GM19395 (cell line): ENCODE measurements around the gene KCNMA1.

Source experiments
- ATAC-seq: cut with Tn5 transposase; IDR thresholded peaks from one replicate; pipeline ENCODE4 v1.9.1; 2021; ENCODE audit warnings: mild to moderate bottlenecking, moderate library complexity; ENCODE audit not compliant: unreplicated experiment

The KCNMA1 gene

DNA sequence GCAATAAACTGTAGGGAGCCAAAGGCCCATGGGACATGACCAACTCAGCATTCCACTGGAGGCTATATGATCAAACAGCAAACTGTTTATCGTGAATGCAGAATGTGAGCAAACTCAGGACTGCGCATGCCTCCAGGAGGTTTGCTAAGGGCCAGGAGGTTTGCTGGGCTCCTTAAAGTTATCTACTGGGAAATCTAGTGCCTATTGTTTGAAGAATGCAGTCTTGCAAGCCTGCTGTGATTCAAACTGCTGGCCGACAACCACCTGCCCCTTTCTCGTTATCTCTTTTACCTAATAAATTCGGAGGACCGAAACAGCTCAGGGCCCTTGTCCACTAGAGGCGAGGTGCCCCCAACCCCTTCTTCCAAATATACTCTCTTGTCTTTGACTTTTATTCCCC lies 404.1 kb downstream of the KCNMA1 start:
- ATAC-seq, result no peak

DNA sequence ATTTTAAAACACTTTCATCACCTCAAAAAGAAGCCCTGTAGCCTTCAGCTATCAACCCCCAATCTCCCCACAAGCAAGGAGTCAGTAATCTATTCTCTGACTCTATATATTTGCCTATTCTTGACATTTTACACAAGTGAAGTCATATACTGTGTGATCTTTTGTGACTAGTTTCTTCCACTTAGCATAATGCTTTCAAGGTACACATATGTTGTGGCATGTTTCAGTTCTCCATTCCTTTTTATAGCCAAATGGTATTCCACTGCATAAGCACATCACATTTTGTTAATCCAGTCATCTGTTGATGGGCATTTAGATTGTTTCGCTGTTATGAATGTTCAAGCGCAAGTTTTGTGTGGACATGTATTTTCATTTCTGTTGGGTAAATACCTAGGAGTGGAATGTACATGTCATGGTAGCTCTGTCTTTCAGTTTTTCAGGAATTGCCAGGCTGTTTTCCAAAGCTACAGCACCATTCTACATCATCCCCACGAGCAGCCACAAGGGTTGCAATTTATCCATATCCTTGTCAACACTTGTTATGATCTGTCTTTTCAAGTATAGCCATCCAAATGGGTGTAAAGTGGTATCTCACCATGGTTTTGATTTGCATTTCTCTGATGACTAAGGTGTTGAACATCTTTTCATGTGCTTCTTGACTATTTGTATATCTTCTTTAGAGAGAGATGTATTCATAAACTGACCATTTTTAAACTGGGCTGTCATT lies 405.6 kb downstream of the KCNMA1 start:
- ATAC-seq, result no peak

DNA sequence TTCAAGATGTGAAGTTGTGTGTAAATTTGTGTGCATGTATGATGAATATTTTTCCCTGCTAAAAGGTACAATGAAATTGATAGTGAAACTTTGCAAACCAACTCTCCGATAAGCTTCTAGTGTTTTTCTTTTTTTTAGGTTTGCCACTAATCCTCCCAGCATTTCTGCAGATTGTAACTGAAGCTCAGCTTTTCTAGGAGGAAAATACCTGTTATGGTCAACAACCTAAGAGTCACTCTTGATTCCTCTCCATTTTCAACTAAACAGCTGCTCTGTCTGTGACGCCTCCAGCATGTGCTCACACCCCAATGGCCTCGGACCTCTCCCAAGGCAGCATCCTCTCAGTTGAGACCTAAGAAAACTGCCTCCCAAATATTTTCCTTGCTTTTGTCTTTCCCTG lies 406.2 kb downstream of the KCNMA1 start:
- ATAC-seq, result no peak

DNA sequence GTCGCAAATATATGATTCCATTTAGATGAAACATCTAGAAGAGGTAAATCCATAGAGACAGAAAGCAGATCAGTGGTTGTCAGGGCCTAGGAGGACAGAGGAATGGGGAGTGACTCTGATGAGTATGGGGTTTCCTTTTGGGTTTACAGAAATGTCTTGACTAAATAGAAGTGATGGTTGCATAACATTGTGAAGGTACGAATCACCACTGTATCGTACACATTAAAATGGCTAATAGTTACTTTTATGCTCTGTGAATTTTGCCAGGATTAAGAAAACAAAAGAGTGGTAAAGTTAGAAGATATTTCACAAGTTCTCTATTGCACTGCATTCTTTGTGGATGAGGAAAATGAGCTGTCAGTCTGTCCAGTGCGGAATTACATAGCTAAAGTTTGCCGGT lies 407.4 kb downstream of the KCNMA1 start:
- no peak for ATAC-seq

DNA sequence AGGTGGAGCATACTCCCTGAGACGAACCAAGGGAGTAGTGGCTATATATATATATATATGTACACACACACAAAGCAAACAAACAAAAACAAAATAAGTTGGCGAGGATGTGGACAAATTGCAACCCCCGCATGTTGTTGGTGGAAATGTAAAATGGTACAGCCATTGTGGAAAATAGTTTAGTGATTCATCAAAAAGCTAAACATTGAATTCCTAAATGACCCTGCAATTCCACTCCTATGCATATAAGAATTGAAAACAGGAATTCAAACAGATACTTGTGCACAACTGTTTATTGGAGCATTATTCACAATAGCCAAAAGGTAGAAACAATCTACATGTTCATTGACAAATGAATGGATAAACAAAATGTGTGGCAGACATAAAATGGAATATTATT lies 407.9 kb downstream of the KCNMA1 start:
- no peak for ATAC-seq

DNA sequence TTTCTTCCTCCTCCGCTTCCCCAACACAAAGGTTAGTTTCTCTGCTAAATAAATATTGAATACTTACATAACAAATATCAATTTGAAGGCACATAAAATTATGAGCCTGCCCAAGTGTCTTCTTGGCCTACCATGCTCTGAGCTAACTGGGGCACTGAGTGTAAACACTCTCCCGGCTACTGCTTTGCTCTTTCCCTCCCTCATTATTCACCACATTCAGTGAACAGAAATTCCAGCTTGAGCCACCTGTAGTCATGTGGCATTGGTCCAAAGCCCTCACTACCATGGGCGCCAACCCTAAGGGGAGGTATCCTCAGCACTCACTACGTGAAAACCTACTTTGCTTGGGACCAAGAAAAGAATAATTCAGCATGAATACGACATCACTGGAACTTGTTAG lies 409.0 kb downstream of the KCNMA1 start:
- no peak for ATAC-seq

DNA sequence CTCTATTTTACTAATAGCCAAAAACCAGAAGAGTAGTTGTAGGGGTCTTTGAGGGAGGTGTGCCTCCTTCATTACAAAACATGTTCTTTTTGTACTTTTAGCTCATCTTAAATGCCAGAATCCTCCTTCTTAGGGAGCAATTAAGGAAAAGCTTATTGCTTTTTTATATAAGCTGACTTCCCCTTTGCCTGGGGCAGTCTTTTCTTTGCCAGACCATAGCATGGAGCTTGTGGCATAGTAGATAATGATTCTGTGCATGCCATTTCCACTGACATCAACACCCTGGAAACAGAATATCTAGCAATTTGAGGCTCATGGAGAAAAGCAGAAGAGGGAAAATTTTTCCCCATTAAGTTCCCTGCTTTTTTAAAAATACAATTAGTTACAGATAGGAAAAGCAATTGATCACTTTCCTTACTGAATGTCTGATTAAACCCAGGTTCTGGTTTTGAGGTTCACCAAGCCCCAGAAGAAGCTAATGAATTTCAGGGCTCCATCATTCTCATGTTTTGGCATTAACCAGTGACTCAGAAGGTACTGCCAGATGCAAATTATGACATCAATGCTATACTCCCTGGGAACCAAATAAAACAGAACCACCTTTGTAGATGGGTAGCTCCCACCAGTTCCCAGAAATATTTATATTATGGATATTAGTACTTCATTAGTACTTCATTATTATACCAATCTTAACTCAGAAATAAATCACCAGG lies 410.6 kb downstream of the KCNMA1 start:
- ATAC-seq, result no peak

DNA sequence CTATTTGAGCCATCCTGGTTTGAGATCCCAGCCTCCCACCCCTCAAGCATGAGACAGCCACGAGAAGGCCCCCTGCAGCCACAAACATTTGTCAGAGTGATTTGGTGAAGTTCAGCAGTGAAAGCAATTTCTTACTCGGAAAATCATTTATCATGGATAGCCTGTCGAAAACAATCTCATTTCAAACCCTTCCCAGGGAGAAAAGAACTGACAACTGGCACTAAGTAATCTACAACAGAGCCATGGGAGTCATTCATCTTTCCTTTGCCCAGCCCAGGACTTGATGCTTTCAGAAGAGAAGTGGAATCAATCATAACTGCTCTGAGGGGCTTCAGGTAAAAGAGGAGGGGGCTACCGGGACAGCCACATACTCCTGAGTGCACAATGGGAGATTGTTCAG lies 411.2 kb downstream of the KCNMA1 start:
- no peak for ATAC-seq

DNA sequence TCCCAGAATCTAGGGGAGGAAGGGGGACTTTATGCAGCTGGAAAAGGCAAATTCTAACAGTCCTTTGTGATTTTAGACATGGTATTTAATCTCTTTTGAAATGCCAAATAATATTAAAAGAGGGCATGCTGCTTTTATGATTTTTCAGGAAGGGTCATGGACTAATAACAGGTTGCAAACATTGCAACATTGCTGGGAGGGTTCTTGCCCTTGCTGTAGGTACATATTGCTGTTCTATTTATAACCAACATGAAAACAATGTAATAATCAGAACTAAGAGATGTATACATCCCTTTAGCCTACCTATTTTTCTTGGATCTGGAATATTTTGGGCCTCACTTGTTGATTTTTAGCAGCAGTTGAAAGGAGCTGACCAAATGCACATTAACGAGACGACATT lies 411.6 kb downstream of the KCNMA1 start:
- no peak for ATAC-seq

DNA sequence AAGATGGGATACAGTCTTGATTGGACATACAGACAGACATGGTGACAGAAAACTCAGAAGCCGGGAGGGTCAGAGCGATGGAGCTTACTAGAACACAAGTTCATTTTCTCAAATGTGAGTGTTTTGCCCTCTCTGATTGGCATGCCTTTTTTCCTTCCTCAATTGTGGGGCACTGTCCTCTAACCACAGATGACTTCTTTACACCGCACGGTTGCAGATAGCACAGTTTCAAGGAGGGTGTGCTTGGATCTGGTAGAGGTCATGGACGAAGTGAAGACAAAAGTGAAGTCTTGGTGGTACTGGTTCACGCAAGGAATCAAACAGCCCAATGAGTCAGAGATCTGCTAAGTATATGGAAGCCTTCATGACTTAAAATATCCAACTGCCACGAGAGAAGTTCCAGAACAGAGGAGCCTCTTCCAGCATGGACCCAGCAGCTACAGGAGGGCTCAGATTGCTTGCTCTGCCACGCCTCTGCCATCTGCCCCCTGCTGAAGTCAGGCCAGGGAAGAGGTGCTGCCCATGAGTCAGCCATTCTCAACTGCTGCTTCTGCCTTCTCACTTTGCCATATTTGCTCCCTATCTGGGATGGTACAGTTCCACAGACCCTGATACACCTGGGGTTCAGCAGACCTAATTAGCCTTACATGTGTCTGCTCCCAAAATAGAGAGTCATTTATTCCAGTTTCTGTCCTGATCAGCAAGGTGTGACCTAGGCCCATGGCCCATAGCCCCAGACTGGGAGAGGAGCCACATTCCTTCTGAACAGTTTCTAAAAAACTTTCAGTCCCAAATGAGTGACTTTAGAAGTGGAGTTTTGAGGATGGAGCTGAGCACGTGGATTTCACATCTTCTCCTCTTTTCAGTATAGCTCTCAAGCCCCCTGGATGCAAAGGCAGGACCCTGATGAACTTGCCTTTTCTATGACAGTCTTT lies 413.8 kb downstream of the KCNMA1 start:
- no peak for ATAC-seq

DNA sequence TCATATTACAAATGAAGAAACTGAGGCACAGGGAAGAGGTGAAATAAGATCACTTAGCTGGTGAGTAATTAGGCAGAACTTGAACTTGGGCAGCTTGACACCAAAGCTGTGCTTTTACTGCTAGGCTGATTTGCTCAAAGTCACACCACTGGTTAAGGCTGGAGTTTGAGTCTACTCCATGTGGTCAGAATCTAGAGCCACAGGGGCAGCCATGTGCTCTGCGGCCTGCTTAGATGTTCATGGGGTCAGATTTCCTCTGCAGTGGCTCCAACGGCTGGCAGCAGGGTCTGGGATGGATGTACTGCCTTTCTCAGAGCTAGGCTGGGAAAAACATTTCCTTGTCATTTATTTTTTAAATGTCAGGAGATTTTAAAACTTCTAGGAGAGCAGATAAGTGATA lies 417.5 kb downstream of the KCNMA1 start:
- no peak for ATAC-seq

DNA sequence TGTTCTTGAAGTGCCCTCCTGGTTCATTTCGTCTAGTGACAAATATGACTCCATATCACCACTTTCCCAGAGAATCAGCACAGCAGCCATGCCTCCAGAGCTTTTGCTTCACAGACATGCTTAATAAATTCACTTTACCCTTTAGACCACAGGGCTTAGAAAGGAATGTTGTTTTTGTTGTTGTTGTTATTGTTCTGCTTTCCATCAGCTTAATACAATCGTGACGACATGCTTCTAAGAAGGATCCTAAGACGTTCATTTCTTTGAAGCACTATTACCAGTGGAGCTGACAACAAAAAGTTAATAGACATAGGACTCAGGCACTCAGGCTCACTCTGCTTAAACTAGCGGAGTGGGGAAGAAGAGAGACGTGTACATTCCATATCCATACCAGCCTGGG lies 418.6 kb downstream of the KCNMA1 start:
- ATAC-seq, result no peak

DNA sequence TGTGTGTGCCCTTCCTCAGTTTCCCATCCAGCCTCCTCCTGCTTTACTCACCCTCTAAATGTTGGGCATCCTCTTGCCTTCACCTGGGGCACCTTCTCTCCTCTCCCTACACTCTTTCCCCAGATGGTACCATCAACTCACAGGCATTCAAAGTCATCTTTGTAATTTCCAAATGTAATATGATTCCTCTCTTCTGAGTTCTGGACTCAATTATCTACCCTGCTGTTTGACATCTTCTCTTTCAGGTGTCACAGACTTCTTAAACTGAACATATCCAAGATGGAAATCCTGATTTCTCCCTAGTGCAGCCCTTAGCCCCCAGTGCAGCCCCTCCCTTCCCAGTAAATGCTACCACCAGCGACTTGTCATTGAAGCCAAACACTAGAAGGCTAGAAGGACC lies 422.8 kb downstream of the KCNMA1 start:
- ATAC-seq, result no peak

DNA sequence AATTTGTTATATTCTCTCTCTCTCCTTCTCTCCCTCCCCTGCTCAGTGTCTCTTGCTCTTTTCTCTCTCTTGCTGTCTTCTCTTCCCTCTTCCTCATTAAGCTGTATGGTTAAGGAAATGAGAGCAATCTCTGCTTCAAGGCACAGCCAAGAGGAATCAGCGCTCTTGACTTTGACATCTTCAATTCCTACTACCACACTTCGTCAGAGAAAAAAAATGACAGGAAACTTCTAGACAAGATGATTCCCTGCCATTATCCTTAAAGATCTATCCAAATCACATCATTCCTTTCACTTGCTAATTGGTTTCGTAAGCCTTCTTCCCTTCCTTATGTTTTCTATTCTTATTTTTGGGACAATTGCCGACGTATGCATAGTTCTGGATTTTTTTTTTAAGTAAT lies 425.0 kb downstream of the KCNMA1 start:
- no peak for ATAC-seq

DNA sequence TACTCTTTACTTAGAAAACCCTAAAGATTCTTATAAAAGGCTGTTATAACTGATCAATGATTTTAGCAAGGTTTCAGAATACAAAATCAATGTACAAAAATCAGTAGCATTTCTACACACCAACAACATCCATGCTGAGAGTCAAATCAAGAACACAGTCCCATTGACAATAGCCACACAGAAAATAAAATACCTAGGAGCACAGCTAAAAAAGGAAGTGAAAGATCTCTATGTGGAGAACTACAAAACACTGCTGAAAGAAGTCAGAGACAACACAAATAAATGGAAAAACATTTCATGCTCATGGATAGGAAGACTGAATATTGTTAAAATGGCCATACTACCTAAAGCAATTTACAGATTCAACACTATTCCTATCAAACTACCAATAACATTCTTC lies 427.0 kb downstream of the KCNMA1 start:
- no peak for ATAC-seq

DNA sequence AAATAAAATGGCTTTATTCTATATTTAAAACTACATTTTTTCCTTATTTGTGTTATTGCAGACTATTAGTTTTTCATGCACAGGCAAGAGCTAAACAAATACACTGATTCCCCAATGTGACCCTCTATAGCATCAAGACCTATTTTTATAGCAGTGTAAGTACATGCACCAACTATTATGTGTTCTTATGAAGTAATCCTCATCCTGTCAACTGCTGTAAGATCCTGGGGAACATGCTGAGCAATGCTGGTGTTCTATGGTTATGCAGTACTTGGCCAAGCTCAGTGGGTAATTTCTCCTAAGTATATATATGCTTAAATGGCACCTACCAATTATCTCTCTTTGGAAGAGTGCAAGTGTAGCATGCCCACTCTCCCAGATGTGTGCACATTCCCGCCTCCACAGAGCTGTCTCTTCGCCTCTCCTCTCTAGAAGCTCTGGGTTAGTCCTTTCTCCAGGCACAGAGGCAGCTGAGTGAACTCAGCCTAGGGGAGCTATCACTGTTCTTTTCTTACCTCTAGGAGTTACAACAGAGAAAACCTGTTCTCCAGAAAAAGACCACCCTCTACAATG lies 428.8 kb downstream of the KCNMA1 start:
- no peak for ATAC-seq

DNA sequence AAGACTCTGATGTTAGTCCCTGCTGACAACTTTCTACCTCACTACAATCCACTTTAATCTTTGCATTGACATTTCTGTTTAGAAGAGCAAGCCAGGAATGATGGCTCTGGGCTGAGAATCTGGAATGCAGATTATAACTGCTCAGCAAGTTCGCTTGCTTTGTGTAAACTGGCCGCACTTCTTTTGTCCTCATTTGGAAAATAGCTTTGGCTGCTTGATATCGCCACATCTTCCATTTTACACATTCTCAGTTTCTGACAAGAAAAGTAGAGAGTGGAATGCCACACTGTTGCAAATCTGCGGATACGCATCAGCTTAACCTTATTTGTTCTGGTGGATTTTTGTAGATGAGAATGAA lies 429.8 kb downstream of the KCNMA1 start:
- no peak for ATAC-seq

DNA sequence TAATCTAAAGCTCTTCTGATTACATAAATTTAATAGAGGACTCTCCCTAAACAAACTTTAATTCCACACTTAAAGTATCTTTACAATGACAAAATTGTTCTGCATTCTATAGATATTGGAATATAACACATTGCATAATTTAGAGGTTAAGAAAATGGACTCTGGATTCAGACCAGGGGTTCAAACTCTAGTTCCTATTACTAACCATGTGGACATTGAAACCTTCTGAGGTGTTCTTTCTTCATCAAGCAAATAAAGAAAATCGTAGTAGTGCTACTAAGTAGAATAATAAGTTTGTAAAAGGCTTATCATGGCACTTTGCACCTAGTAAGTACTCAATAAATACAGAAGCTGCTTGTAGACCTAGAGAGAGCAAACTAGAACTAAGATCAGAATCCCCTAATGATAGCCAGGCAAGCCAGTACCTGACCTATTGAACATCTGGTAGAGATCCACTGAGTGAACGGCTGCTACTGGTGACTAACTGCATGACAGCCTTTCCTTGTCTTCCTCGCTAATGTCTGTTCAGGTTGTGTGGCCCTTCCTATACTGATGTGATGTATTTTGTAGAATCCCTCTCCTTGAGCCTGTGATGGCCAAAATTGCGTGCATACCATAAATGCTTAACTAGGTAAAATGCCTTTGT lies 430.3 kb downstream of the KCNMA1 start:
- no peak for ATAC-seq

DNA sequence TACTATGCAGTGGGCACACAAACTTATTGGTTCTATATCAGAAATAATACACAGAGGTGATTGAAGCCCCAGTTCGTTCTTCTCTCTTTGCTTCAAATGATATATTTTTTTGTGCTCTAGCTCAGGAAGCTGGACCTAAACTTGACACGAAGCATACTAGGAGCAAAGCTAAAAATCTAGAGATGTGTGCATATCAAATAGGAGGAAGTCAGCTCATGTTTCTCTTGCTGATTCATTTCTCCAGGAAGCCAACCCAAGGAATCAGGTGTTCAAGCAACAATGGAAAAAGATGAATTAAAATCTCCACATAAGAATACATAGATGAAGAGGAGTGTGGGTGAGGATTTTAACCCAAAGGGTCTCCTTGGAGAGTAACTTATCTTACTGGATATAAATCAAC lies 432.5 kb downstream of the KCNMA1 start:
- no peak for ATAC-seq

DNA sequence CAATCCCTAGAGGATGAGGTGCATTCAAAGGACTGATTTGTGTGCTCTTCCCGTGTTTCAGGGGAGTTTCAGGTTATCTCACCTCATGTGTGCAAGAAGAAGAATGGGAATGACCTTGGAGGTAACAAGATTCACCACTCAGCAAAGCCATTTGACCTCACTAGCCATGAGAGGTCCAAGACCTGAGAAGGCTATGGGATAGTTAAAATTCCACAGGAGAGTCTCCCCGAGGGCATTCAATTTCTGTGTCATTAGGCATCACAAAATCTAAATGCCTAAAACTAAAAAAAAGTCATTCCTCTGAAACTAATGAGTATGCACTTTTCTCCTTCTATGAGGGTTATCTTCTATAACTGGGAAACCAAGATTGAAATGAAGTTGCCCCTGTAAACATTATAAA lies 433.4 kb downstream of the KCNMA1 start:
- no peak for ATAC-seq

DNA sequence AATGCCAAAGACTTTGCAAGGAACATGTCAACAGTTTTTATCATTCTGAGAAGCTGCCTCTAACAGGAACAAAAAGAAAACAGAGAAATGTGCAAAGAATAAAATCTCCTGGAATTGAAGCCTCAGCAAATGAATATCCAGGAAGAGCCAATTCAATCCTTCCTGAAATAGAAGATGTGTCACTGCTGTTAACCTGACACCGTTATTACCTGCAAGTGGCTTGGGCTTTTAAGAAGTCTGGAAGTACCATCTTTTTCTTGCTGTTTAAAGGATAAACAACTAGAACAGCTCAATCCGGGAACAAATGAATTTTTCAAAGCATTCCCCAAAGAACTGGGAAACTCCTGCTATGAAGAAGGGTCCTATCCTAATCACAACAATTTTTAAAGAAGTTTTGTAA lies 434.8 kb downstream of the KCNMA1 start:
- ATAC-seq, result no peak
